ENCODE data around the gene LONP2.

The LONP2 gene

GRCh38 chr16:48244080-48244862 is at the start of gene LONP2:
LONP2 (plus strand) TSS chr16:48244300; CDS start chr16:48244389, 89 bp downstream.
- DNase-seq (ENCODE audit: low read depth in 1 of 2, low spot score in 1 of 2): peak; percentile 88 to 95

GRCh38 chr16:48194828-48195556 is 49.1 kb upstream of the LONP2 start:
- no peak for DNase-seq (ENCODE audit: low read depth in 1 of 2, low spot score in 1 of 2)

GRCh38 chr16:48197294-48197693 is 46.8 kb upstream of the LONP2 start:
- DNase-seq (ENCODE audit: low read depth in 1 of 2, low spot score in 1 of 2): no peak

DNA sequence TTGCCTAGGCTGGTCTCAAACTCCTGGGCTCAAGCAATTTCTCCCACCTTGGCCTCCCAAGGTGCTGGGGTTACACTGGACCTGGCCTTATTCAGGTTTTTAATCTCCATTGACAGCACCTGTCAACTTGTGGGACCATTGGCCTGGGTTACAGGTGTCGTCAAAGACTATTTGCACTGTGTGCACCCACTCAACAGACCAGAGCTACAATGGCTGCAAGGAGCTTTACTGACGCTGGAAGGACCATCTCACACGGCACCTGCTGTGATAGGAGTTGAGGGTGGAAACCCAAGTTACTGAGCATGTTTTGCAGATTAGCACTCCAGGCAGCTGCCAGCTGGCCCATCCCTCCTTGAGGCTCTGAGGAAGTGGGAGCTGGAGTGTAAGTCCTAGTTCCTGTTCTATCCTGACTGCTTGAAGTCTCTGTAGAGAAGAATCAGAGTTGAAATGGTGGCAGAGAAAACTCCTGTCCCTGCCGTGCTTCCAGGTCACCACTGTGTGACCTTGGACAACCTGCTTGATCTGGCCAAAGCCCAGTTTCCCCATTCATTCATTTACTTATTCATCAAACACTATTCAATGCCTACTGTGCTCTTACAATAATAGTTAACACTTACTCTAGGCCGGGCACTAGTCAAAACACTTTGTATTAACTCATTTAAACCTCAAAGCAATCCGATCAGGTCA is 42.4 kb upstream of the LONP2 start:
- no peak for DNase-seq (ENCODE audit: low read depth in 1 of 2, low spot score in 1 of 2)

- no peak for DNase-seq (ENCODE audit: low read depth in 1 of 2, low spot score in 1 of 2)
Measured at GRCh38 chr16:48203974-48204824, 39.9 kb upstream of the LONP2 start.

DNA sequence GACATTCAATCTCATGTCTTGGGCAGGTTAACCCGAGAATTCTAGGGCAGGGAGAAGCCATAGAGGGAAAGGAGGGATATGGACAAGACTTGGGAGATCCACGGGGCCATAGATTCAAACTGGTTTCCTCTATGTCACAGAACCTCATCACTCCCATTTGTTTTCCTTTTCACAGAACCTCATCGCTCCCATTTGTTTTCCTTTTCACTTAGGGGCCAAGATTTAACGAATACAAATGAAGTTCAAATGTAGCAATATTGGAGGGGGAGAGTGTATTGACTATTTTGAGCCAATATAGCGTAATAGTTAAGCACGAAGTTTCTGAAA is 39.3 kb upstream of the LONP2 start:
- no peak for DNase-seq (ENCODE audit: low read depth in 1 of 2, low spot score in 1 of 2)

DNA sequence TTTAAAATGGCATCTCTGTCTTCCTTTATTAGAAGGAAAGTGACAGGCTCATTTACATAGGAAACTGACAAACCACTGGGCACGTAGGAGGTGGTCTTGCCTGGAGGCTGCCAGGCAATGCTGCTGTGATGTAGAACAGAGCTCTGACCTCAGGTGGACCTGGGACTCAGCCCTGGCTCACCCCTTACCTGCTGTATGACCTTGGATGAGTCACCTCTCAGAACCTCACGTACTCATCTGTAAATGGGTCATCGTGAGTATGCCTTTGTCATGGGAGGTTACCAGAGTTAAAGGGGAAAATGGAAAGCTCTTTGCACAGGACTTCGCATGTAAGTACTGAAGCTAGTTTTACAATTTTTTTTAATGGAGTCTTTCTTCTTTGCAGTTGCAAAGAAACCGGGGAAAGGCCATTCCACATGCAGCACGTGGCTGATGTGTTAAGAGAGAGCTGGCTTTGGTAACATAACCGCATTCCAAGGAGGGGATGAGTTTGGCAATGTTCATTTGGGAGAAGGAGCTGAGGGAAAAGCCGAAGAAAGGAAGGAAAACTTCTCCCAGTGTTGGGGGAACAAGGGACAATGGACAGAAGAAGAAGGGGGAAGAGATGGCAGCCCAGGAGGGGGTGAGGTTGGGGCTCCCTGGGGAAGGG is 37.4 kb upstream of the LONP2 start:
- DNase-seq (ENCODE audit: low read depth in 1 of 2, low spot score in 1 of 2): no peak

GRCh38 chr16:48210747-48211146 is 33.4 kb upstream of the LONP2 start:
- no peak for DNase-seq (ENCODE audit: low read depth in 1 of 2, low spot score in 1 of 2)

- DNase-seq (ENCODE audit: low read depth in 1 of 2, low spot score in 1 of 2): no peak
Measured at GRCh38 chr16:48212033-48212432, 32.1 kb upstream of the LONP2 start.

- no peak for DNase-seq (ENCODE audit: low read depth in 1 of 2, low spot score in 1 of 2)
Measured at GRCh38 chr16:48215738-48216137, 28.4 kb upstream of the LONP2 start.

- no peak for DNase-seq (ENCODE audit: low read depth in 1 of 2, low spot score in 1 of 2)
Measured at GRCh38 chr16:48217708-48218107, 26.4 kb upstream of the LONP2 start.

- DNase-seq (ENCODE audit: low read depth in 1 of 2, low spot score in 1 of 2): no peak
Measured at GRCh38 chr16:48218473-48218872, 25.6 kb upstream of the LONP2 start.

DNA sequence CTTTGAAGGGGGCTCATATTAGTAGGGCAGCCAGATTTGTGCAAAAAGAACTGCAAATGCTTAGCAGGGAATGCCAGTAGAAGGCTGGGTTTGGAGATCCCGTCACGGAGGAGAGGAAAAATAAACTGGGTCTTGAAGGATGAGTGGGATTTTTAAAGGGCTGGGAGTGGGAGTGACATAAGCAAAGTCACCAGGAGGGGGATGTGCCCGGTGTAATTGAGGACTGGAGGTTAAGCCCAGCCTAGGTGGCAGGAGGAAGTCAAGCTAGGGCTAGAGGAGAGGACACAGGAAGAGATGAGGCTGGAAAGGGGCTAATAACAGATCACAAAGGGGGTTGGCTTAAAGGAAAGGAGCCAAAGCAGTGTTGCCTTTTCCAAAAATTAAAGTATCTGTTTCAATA is 23.2 kb upstream of the LONP2 start:
- DNase-seq (ENCODE audit: low read depth in 1 of 2, low spot score in 1 of 2): no peak

DNA sequence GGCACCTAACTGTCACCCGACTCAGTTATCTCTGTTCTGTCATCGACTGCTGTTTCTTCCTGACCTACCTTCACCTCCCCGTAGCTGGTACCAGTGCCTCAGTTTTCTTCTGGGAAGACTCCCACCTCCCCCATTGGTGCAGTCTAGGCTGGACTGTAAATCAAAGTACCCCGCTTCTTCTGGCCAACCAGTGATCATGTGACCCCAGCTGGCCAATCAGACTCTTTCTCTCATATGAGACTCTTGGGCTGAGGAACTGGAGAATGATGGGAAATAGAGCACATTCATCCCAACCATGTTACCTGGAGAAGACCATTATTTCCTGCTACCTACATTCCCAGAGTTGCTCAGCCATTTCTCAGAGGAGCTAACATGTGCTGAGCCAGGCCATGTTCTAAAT is 20.6 kb upstream of the LONP2 start:
- no peak for DNase-seq (ENCODE audit: low read depth in 1 of 2, low spot score in 1 of 2)

DNA sequence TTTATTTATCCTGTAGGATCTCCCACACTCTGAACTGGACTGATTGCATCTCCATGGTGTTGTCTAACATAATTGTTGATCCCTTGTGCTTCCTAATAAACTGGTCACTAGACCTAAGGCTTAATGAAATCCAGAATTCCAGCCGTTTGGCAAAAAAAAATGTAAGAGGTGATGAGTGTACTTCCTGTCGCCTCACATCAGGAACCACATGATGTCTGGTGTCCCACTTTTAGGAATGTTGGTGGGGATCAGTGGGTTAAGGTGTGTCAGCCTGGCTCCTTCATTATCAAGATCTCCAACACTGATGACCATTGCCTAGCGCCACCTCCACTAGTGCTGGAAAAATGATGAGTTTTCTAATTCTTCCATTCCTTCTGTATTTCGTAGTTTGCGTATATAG is 18.6 kb upstream of the LONP2 start:
- DNase-seq (ENCODE audit: low read depth in 1 of 2, low spot score in 1 of 2): no peak

DNA sequence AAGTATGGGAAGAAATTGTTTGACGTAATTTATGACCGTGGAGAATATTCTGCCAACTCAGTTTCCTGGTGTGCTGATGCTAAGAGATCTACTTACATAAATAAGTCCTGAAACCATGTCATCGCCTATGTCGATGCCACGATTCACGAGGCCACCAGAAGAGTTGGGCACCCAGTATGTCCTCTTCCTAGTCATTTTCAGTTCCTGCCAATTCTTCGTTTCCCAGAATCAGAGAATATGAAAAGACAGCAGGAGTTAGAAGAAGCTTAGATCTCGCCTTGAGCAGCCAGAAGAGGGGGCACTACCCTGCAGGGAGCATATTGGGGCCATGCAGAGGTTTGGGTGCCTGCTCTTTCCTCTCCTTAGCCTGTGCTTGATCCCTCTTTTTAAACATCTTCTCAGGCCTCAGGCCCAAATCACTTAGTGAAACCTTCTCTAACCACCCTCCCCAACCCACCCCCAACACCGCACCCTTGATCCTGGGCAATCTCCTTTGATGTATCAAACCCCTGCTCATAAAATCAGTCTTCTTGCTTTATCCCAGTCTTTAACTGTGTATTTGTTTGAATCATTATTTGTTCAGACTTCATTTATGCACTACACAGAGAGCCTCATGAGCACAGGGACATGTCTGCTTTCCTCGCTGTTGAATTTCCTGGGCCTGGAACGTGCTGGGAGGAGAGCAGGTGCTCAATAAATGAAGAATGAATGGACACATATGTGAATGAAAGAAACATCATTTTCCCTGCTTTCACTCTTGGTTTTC is 12.2 kb upstream of the LONP2 start:
- DNase-seq (ENCODE audit: low read depth in 1 of 2, low spot score in 1 of 2): no peak

DNA sequence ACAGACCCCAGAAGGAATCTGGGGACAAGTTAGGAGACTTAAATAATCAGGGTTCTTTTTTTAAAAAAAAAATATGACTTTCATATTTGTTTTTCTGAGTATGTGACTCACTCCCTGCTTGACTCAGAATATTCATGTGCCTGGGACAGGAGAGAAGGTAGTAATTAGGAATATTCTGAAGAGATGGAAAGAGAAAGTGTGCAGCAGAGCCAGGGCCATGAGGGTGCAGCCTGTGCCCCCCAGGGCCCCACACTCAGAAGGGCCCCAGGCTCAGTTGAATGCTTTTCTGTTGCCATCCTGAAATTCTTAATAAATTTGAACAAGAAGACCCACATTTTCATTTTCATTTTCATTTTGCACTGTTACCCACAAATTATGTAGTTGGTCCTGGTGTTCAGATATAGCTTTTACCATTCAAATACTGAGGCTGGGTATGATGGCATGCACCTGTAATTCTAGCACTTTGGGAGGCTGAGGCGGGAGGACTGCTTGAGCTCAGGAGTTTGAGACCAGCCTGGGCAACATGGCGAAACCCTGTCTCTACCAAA is 11.5 kb upstream of the LONP2 start:
- peak in 1 of 2 donors; percentile 11 for DNase-seq (ENCODE audit: low read depth in 1 of 2, low spot score in 1 of 2)

DNA sequence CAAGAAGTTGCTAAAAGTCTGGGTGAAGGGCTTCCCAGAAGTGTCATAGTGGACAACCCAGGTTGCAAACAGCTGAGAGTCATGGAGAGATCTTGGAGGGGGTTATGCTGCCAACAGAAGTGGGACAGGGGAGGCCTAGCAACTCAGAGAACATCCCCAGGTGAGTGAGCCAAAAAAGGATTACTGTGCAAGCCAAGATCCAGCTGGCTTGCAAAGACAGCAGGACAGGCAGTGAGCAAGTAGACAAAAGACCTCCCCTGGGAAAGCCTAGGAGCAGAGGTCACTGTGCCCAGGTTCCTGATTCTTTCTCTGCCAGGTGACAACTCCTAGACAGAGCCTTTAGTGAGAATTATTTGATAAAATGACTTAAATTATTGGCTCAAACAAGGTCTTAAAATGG is 9.5 kb upstream of the LONP2 start:
- DNase-seq (ENCODE audit: low read depth in 1 of 2, low spot score in 1 of 2): no peak

DNA sequence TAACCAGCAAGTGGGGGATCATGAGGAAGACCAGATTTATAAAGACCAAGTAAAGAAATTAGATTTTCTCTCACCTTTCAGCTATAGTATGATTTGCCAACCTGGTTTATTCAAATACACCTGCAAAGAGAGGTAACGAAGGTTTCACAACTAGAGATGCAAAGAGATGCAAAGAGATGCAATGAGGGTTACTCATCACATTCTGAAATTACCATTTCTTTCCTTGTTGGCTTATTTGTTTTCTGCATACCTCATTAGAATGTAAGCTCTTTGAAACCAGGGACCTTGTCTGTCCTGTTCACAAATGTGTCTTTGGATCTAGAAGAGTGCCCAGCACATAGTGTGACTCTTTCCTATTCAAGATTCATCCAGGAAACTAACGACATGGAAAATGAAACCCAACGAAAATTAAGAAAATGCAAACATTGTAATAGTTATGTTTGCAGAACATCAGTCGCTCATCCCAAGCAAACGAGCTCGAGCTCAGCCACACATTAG is 9.0 kb upstream of the LONP2 start:
- DNase-seq (ENCODE audit: low read depth in 1 of 2, low spot score in 1 of 2): no peak
